HEK293 (cell line): ENCODE data around the gene NLGN1.

Source experiments
- BCL11B ChIP-seq: fragments of 450-650 bp; formaldehyde crosslinking; IDR thresholded peaks from 2 replicates; pipeline ENCODE4 v1.5.1; 2016; ENCODE audit warnings: low read depth, missing biosample characterization, missing genetic modification characterization
- CTCF ChIP-seq: fragments of 450-650 bp; formaldehyde crosslinking; IDR thresholded peaks from 2 replicates; pipeline ENCODE4 v1.5.1; 2016; ENCODE audit warnings: missing biosample characterization, missing genetic modification characterization
- KLF16 ChIP-seq: fragments of 450-650 bp; formaldehyde crosslinking; IDR thresholded peaks from 2 replicates; pipeline ENCODE4 v1.5.1; 2017; ENCODE audit warnings: missing biosample characterization, missing genetic modification characterization
- SALL2 ChIP-seq: fragments of 450-650 bp; formaldehyde crosslinking; IDR thresholded peaks from 2 replicates; pipeline ENCODE4 v1.5.0; 2017; ENCODE audit warnings: missing biosample characterization, mild to moderate bottlenecking, missing genetic modification characterization, borderline replicate concordance
- YY1 ChIP-seq: fragments of 450-650 bp; formaldehyde crosslinking; IDR thresholded peaks from 2 replicates; pipeline ENCODE4 v1.5.1; 2018; ENCODE audit warnings: missing biosample characterization, missing genetic modification characterization
- ZBTB11 ChIP-seq: fragments of 450-650 bp; formaldehyde crosslinking; conservative IDR thresholded peaks from 2 replicates; pipeline ENCODE4 v1.5.1; 2016; ENCODE audit warnings: low read depth, missing biosample characterization, missing genetic modification characterization
- ZBTB20 ChIP-seq: fragments of 450-650 bp; formaldehyde crosslinking; IDR thresholded peaks from 2 replicates; pipeline ENCODE4 v1.5.1; 2016; ENCODE audit warnings: missing biosample characterization, missing genetic modification characterization
- ZIC2 ChIP-seq: fragments of 450-650 bp; formaldehyde crosslinking; IDR thresholded peaks from 2 replicates; pipeline ENCODE4 v1.5.1; 2016; ENCODE audit warnings: missing biosample characterization, missing genetic modification characterization
- ZNF354C ChIP-seq: fragments of 450-650 bp; formaldehyde crosslinking; IDR thresholded peaks from 2 replicates; pipeline ENCODE4 v1.5.1; 2016; ENCODE audit warnings: missing biosample characterization, missing genetic modification characterization, low read depth, borderline replicate concordance
- ZNF561 ChIP-seq: fragments of 450-650 bp; IDR thresholded peaks from 2 replicates; pipeline ENCODE4 v1.5.1; 2018; ENCODE audit warnings: missing biosample characterization, missing genetic modification characterization, borderline replicate concordance
- ZNF768 ChIP-seq: fragments of 450-650 bp; formaldehyde crosslinking; IDR thresholded peaks from 2 replicates; pipeline ENCODE4 v1.5.1; 2018; ENCODE audit warnings: missing biosample characterization, mild to moderate bottlenecking, missing genetic modification characterization

GRCh38 chr3:173553635-173554280 is 156.2 kb downstream of the NLGN1 start:
- TF ChIP-seq ZBTB11 (no peak), CTCF (tag by site-specific recombination) (no peak), SALL2 (tag by site-specific recombination) (no peak), KLF16 (tag by site-specific recombination) (no peak), ZNF561 (tag by site-specific recombination) (no peak), BCL11B (no peak), ZNF354C (tag by site-specific recombination) (no peak), ZNF768 (tag by site-specific recombination) (no peak), ZIC2 (no peak), ZBTB20 (tag by site-specific recombination) (no peak), YY1 (no peak)
